HCT116 (cell line): ENCODE measurements around the gene ANTKMT. TPM values are rescaled to one million over a fixed set of nuclear protein-coding genes. Genes with fewer than 3 reads are reported as not detected.

Experiments used
- ATAC-seq: fragments of 200-7000 bp; cut with Tn5 transposase; 2 replicates; pipeline ENCODE4 v1.9.1; 2020; ENCODE audit warnings: mild to moderate bottlenecking, moderate library complexity
- BruUV-seq: library from RNA; stranded (reverse); fragments of 400-500 nt; replicated peaks from 2 replicates; lab custom pipeline; 2021; lab: Mats Ljungman, UMichigan
- CTCF ChIA-PET: fragments of 300-600 bp; sonication (Branson Sonifier 250); formaldehyde crosslinking; loops from one replicate; lab custom pipeline; 2021; ENCODE audit warnings: antibody characterized with exemption; lab: Charles Lee
- POLR2A ChIA-PET: fragments of 300-600, 350-600 bp; sonication (Branson Sonifier 250); formaldehyde crosslinking; loops from one replicate; lab custom pipeline; 2021; ENCODE audit warnings: antibody characterized with exemption; lab: Charles Lee
- RAD21 ChIA-PET, 2 experiments: fragments of 300-600 bp; sonication (Branson Sonifier 250); formaldehyde crosslinking; loops; one replicate each; lab custom pipeline; 2023; ENCODE audit warnings: low total read pairs in 2 of 2; ENCODE audit not compliant: uncharacterized antibody in 2 of 2, unreplicated experiment in 2 of 2, low non-redundant PET in 1 of 2; lab: Charles Lee
- DNase-seq: peaks from one replicate; pipeline ENCODE4 v3.0.0-alpha.2; 2010; ENCODE audit warnings: low read depth, low spot score
- H2AFZ ChIP-seq: fragments of 200-600 bp; shearing (Covaris generic), sonication (generic); 2 replicates; pipeline ENCODE4 v1.6.1; 2017; ENCODE audit warnings: low read depth, mixed run types, mixed read lengths, antibody characterized with exemption, low read length; ENCODE audit not compliant: poor library complexity, severe bottlenecking
- H3K27ac ChIP-seq: 2 replicates; pipeline ENCODE4 v1.5.1; 2012; ENCODE audit warnings: low read depth, low read length
- H3K27me3 ChIP-seq: fragments of 200-600 bp; sonication (generic); 2 replicates; pipeline ENCODE4 v1.6.1; 2016; ENCODE audit warnings: mixed run types, low read length, mixed read lengths; ENCODE audit not compliant: insufficient read depth
- H3K36me3 ChIP-seq, 2 experiments: fragments of 200-500 bp in 1 of 2; fragments of 200-600 bp in 1 of 2; sonication (Bioruptor generic) in 1 of 2; sonication (generic) in 1 of 2; 2 replicates each; pipeline versions ENCODE4 v1.5.1 to v1.6.1; 2014 to 2016; ENCODE audit warnings: low read length in 2 of 2, inconsistent platforms in 1 of 2, mixed read lengths in 1 of 2, mixed run types in 1 of 2; ENCODE audit not compliant: insufficient read depth in 2 of 2, control insufficient read depth in 1 of 2
- H3K4me1 ChIP-seq, 2 experiments: fragments of 200-600 bp in 1 of 2; sonication (generic) in 1 of 2; 2 replicates each; pipeline versions ENCODE4 v1.5.1 to v1.6.1; 2012 to 2017; ENCODE audit warnings: low read length in 2 of 2, inconsistent platforms in 1 of 2, mild to moderate bottlenecking in 1 of 2, mixed read lengths in 1 of 2, mixed run types in 1 of 2, moderate library complexity in 1 of 2; ENCODE audit not compliant: insufficient read depth in 2 of 2, control insufficient read depth in 1 of 2
- H3K4me2 ChIP-seq: fragments of 200-600 bp; sonication (generic); 2 replicates; pipeline ENCODE4 v1.6.1; 2017; ENCODE audit warnings: mixed run types, low read length, mixed read lengths
- H3K4me3 ChIP-seq, 2 experiments: fragments of 200-600 bp in 1 of 2; sonication (generic) in 1 of 2; replicated peaks in 1 of 2; 2 replicates each; pipeline ENCODE4 v1.5.1; 2011 to 2016; ENCODE audit warnings: low read length in 2 of 2, control low read depth in 1 of 2, low read depth in 1 of 2, mild to moderate bottlenecking in 1 of 2, mixed read lengths in 1 of 2, mixed run types in 1 of 2
- H3K79me2 ChIP-seq: fragments of 200-600 bp; sonication (generic); 2 replicates; pipeline ENCODE4 v1.6.1; 2017; ENCODE audit warnings: mild to moderate bottlenecking, mixed run types, low read length, moderate library complexity, mixed read lengths; ENCODE audit not compliant: insufficient read depth
- H3K9ac ChIP-seq: fragments of 200-600 bp; sonication (generic); 2 replicates; pipeline ENCODE4 v1.6.1; 2016; ENCODE audit warnings: low read length, mixed read lengths
- H3K9me2 ChIP-seq: fragments of 200-600 bp; sonication (generic), shearing (Covaris generic); 2 replicates; pipeline ENCODE4 v1.6.1; 2017; ENCODE audit warnings: mixed run types, mild to moderate bottlenecking, moderate library complexity; ENCODE audit not compliant: insufficient read depth
- H3K9me3 ChIP-seq, 2 experiments: fragments of 200-500 bp in 1 of 2; fragments of 200-600 bp in 1 of 2; sonication (Bioruptor generic) in 1 of 2; sonication (generic) in 1 of 2; 2 replicates each; pipeline ENCODE4 v1.6.1; 2014 to 2017; ENCODE audit warnings: low read length in 2 of 2, mixed read lengths in 2 of 2, inconsistent platforms in 1 of 2, low read depth in 1 of 2, mild to moderate bottlenecking in 1 of 2, mixed run types in 1 of 2, moderate library complexity in 1 of 2; ENCODE audit not compliant: control insufficient read depth in 1 of 2, insufficient read depth in 1 of 2
- H4K20me1 ChIP-seq: fragments of 200-600 bp; sonication (generic), shearing (Covaris generic); 2 replicates; pipeline ENCODE4 v1.6.1; 2017; ENCODE audit warnings: mixed run types, mild to moderate bottlenecking, moderate library complexity; ENCODE audit not compliant: insufficient read depth
- ATF3 ChIP-seq: IDR thresholded peaks from 2 replicates; pipeline ENCODE4 v1.6.1; 2012
- CBX3 ChIP-seq: IDR thresholded peaks from 2 replicates; pipeline ENCODE4 v1.6.1; 2012; ENCODE audit warnings: low read depth
- CEBPB ChIP-seq: IDR thresholded peaks from 2 replicates; pipeline ENCODE4 v1.6.1; 2012; ENCODE audit warnings: low read depth
- EZH2 ChIP-seq: fragments of 200-600 bp; sonication (generic); IDR thresholded peaks from 2 replicates; pipeline ENCODE4 v1.6.1; 2017; ENCODE audit warnings: antibody characterized with exemption, mixed run types
- FOSL1 ChIP-seq: IDR thresholded peaks from 2 replicates; pipeline ENCODE4 v1.6.1; 2012; ENCODE audit warnings: low read depth
- REST ChIP-seq: IDR thresholded peaks from 2 replicates; pipeline ENCODE4 v1.6.1; 2012; ENCODE audit warnings: low read depth
- SIN3A ChIP-seq: IDR thresholded peaks from 2 replicates; pipeline ENCODE4 v1.6.1; 2012; ENCODE audit warnings: low read depth
- SP1 ChIP-seq: IDR thresholded peaks from 2 replicates; pipeline ENCODE4 v1.6.1; 2012; ENCODE audit warnings: low read depth
- SRF ChIP-seq: IDR thresholded peaks from 2 replicates; pipeline ENCODE4 v1.6.1; 2012; ENCODE audit warnings: low read depth
- TCF7L2 ChIP-seq: IDR thresholded peaks from 2 replicates; pipeline ENCODE4 v1.7.0; 2011; ENCODE audit warnings: borderline replicate concordance, inconsistent platforms; ENCODE audit not compliant: insufficient read depth, insufficient read length; ENCODE audit errors: extremely low read depth
- YY1 ChIP-seq: IDR thresholded peaks from 2 replicates; pipeline ENCODE4 v1.6.1; 2011; ENCODE audit warnings: low read length, low read depth, moderate library complexity, mild to moderate bottlenecking; ENCODE audit not compliant: insufficient replicate concordance; ENCODE audit errors: extremely low read depth
- intact Hi-C: fragments of 100-400 bp; cut with micrococcal nuclease; formaldehyde crosslinking; loops from 2 replicates; pipeline ENCODE4 v1.10.0; 2022
- total RNA-seq: library from RNA; stranded (reverse); gene quantifications from one replicate; pipeline ENCODE4 v1.2.1, GENCODE V29; 2021; ENCODE audit not compliant: unreplicated experiment

ANTKMT gene
- total RNA-seq, 1 experiment from 2014 or later: 65.4 TPM

GRCh38 chr16:760065-760464 lies 39.1 kb downstream of the ANTKMT start:
- no TSS peak for BruUV-seq

More at GRCh38 chr16:760065-760464, 39.1 kb downstream of the ANTKMT start:
- H3K4me3 ChIP-seq: peak overlapping the region; percentile 78 to 95; a peak in 3 of 4 replicates
- peak overlapping the region; percentile 95 for H3K9ac ChIP-seq
- H2AFZ ChIP-seq: no peak overlapping the region
- H3K4me1 ChIP-seq: peaks cover 34 to 47% of the 10 kb centered on the region in 2 experiments
- ATAC-seq (no peak), DNase-seq (no peak)
- intact Hi-C loops: no loop called here
- peaks cover 26% of the 10 kb centered on the region for H3K79me2 ChIP-seq
- no peaks in the 10 kb centered on the region; a peak in 2 of 4 replicates for H3K36me3 ChIP-seq
- no peaks in the 10 kb centered on the region for H4K20me1 ChIP-seq
- ChIA-PET RAD21 (interaction anchor here (1.2 kb wide), 2 partner anchors 11 to 19 kb away, joined by 4 to 5 read pairs; partner anchors contain the start of gene CIAO3 (in 1 of the 2)), CTCF (interaction anchor here (1.0 to 2.9 kb wide), 4 partner anchors 11 to 40 kb away, joined by 3 to 11 read pairs (median 7); partner anchors contain the start of gene ANTKMT), POLR2A (interaction anchor here (1.2 to 1.8 kb wide), 2 partner anchors 33 to 43 kb away, joined by 3 to 12 read pairs; partner anchors contain the start of genes CCDC78 and HAGHL)
- H3K9me2 ChIP-seq: no peaks in the 10 kb centered on the region
- H3K27me3 ChIP-seq: no peaks in the 10 kb centered on the region
- no peak for TF ChIP-seq ATF3
- no peak for TF ChIP-seq REST
- no peak for TF ChIP-seq YY1
- no peak for TF ChIP-seq FOSL1
- TF ChIP-seq EZH2: no peak
- no peak for TF ChIP-seq SRF
- TF ChIP-seq SP1: no peak
- no peak for TF ChIP-seq TCF7L2
- no peak for TF ChIP-seq SIN3A
- no peak for TF ChIP-seq CBX3
- TF ChIP-seq CEBPB: no peak
- H3K9me3 ChIP-seq: peaks cover 0 to 7% of the 10 kb centered on the region in 2 experiments; a peak in 1 of 4 replicates
- H3K4me2 ChIP-seq: peak overlapping the region; percentile 99
- peak overlapping the region; percentile 97 for H3K27ac ChIP-seq
